SHP77 treated with DMSO at 0.1 percent for 48 hours (cell line): Measurements from ENCODE around the gene RNF145.
A peak's percentile ranks its signal among the peaks of the same experiment; 100 is the strongest.
"Not testable (repeated sequence)": the region's sequence is repeated elsewhere in the genome, so short reads cannot be mapped to it uniquely, and the experiment has no call there.

Source experiments
- DNase-seq: peaks from one replicate; lab custom pipeline; 2025; lab: John Stamatoyannopoulos, UW

Gene RNF145

DNA sequence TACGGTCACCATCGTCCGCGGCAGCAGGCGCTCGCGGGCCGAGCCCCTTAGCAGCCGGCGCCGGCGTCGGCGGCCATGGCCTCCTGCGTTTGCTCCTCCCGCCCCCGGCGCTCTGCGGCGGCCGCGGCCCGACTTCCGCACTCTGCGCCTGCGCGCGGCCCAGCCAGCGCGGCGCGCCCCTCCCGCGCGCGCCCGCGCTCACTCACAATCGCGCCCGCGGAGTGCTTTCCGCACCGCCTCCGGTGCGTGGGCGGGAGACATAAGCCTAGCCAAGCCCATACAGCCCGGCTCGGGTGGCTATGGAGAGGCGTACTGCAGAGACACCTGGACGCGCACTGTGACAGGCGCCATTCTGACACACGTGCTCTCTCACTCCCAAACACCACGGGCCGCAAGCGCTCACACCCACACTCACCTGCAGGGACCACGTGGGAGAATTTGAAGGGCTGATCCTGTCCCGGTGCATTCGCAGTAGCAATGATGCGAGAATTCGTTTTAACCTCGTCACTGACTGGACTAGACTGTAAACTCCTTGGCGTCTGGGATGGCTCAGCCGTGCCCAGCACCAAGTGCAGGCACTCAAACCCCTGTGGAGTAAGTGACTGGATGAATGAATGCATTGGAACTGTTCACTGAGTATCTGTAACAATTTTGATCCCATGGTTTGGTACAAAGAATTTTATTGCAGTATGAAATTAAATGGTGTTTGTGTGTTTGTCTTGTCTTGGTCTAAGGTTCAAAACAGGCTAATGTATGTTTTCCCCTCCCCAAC is at the start of gene RNF145:
Gene RNF145, minus strand, starts transcription at position 116 of the 772 bp plus-strand sequence. CDS start 5,936 bp downstream, outside the sequence.
- peak; percentile 71 for DNase-seq

- DNase-seq: no peak
Measured at GRCh38 chr5:159258361-159258760, 49.0 kb upstream of the RNF145 start.

- no peak for DNase-seq
Measured at GRCh38 chr5:159257629-159258283, 48.4 kb upstream of the RNF145 start.

- no peak for DNase-seq
Measured at GRCh38 chr5:159257007-159257406, 47.7 kb upstream of the RNF145 start.

- DNase-seq: no peak
Measured at GRCh38 chr5:159252195-159252594, 42.8 kb upstream of the RNF145 start.

GRCh38 chr5:159249158-159249557 is 39.8 kb upstream of the RNF145 start:
- no peak for DNase-seq

DNA sequence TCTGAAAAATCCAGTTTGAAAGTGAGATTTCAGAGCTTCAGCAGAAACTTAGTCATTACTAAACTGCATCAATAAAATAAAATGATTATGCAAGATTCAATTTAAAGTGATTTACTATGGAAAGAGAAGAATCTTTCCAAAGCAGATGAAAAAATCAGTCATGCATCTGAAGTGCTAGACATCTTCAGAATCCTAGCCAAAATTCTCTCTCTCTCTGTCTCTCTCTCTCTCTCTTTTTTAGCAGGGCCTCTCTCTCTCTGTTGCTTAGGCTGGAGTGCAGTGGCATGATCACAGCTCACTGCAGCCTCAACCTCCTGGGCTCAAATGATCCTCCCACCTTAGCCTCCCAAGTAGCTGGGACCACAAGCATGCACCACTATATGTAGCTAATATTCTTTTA is 35.5 kb upstream of the RNF145 start:
- DNase-seq: no peak

DNA sequence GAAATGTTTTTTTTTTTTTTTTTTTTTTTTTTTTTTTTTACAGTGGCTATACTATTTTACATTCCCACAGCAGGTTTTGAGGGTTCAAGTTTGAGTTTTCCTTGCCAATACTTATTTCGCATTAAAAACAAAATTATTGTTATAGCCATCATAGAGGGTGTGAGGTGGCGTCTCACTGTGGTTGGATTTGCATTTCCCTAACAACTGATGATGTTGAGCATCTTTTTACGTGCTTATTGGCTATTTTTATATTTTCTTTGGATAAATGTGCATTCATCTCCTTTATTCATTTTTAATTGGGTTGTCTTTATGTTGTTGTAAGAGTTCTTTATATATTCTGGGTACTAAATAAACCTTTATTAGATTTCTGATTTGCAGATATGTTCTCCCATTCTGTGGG is 34.8 kb upstream of the RNF145 start:
- DNase-seq: no peak

GRCh38 chr5:159243385-159243784 is 34.0 kb upstream of the RNF145 start:
- no peak for DNase-seq

DNA sequence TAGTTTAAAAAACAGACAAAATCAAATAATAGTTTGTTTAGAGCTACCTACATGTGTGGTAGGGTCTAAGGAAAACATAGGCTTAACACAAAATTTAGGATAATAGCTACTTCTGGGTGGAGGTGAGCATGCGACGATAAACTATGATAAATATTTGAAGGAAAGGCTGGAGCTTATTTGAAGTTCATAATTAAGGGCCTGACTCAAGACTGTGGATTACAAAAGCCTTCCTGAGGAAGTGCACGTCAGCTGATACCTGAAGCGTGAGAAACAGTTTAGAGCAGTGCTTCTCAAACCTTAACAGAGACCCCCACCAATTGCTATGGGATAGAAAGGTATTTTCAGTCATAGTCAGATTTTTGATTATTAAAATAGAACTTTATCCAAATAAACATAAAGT is 33.3 kb upstream of the RNF145 start:
- DNase-seq: no peak

DNA sequence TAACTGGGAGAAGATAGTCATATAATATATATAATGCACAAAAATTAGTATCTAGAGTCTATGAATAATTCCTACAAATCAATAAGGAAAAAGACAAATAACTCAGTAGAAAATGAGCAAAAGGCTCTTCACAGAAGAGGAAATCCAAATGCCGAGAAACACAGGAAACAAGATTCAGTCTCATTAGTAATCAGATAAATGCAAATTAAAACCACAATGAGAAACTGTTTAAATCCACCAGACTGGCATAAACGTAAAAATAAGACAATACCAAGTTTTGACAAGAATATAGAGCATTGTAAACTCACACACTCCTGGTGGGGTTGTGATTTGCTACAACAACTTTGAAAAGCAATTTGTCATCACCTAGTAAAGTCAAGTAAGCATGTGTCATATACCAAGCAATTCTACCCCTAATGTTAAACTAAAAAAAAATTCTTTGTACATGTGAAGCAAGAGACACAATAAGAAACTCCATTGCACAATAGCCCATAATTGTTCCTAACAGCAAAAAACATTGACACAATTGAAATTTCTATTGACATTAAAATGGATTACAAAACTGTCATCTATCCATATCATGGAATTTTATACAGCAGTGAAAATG is 32.7 kb upstream of the RNF145 start:
- DNase-seq: no peak

- DNase-seq: no peak
Measured at GRCh38 chr5:159240301-159240870, 31.0 kb upstream of the RNF145 start.

DNA sequence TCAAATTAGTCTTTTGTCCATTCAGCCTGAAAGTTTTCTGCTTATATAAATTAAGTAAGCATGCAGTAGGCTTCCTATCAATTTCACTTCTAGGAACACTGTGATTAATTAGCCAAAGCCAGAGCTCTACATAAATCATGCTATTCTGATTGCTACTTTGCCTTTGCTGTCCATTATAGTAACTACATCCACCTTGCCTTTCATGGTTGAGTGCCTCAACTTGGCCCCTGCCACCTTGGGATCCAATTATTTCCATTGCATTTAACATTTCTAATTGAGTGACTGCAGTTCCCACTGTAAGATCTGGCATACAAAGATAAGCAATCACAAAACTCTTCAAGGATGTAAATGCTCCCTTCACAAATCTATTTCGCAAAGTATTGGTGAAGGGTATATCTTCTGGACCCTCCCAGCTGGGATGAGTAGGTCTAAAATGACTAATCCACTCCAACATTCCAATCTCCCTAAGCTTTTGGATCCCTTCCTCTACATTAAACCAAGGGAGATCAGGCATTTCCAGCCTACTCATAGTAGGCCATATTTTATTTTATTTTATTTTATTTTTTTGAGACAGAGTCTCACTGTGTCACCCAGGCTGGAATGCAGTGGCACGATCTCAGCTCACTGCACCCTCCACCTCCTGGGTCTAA is 26.6 kb upstream of the RNF145 start:
- not testable (repeated sequence) for DNase-seq

- no peak for DNase-seq
Measured at GRCh38 chr5:159231167-159231566, 21.8 kb upstream of the RNF145 start.

DNA sequence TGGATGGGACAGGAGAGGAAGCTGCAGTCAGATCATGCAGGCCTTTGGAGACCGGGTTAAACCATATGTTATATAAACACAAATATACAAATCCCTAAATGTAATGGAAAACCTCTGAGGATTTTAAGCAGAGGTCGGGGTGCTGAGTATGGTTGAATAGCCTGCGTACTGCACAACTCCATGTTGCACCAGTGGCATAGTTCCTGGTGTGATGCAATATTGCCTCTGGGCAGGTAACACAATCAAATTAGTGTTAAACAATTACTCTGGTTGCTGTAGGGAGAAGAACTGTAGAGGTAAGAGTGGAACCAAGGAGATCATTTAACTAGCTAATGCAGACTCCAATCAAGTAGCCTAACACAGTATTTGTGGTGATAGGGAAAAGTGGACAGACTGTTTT is 21.3 kb upstream of the RNF145 start:
- no peak for DNase-seq

GRCh38 chr5:159228097-159228496 is 18.7 kb upstream of the RNF145 start:
- DNase-seq: peak; percentile 46

DNA sequence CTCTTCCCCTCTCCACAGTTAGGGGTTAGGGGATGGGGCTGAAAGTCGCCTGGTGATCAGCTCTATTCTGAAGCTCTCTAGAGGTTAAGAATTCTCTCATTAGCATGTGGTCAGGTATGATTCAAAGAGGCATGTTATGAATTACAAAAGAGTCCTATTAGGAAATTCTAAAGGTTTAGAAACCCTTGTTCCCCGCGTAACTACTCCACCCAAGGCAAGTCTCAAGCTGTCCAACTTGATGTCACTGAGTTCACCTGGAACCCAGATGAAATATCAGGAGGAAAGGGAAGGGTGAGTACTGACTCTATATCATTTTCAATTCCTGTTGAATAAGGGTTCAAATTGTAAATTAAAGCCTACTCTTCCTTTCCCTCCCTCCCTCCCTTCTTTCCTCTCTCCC is 18.1 kb upstream of the RNF145 start:
- DNase-seq: no peak

DNA sequence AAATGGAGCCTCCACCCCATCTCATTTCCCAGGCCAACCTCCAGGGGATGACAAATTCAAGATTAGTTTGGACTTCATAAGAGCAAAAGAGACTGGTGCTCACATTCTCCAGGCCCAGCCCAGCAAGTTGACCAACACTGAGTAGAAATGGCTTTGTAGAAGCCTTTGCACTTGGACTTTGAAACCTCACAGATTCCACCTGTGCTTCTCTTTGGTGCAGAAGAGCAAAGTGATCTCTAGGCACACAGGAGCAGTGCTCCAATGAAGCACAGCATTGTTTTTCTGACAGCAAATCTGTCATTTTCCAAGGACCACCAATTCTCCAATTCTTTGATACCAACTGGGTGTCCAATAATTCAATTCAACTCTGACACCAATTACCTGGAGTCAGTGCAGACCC is 17.1 kb upstream of the RNF145 start:
- no peak for DNase-seq

DNA sequence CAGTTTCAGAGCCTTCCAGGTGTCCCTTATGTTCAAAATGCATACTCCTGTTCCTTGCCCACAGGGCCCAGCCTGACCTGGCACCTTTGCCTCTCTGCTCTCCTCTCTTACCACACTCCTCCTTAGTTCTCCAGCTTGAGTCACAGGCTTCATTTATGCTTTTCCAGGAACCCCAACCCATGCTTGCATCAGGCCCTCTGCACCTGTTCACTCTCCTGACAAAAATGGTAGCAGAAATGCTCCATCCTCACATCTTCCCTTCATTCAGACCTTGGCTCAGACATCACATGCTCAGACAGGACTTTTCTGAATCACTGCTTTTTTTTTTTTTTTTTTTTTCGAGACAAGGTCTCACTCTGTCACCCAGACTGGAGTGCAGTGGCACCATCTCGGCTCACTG is 15.1 kb upstream of the RNF145 start:
- DNase-seq: no peak

DNA sequence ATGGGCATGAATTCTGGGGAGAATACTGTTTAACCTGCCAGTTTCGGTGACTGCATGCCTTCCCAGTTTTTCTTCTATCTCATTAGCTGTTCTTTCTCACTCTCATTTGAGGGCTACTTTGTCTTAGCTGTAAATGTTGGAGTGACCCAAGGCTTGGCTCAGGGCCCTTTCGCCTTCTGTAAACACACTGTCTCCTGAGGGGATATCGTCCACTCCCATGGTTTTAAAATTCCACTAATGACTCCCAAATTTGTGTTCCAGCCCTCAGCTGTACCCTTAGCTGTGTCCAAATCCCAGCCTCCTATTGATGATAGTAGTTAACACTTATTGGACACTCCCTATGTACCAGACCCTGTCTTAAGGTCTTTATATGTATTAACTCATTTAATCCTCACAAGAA is 14.1 kb upstream of the RNF145 start:
- DNase-seq: no peak

GRCh38 chr5:159220206-159220605 is 10.9 kb upstream of the RNF145 start:
- DNase-seq: no peak

- no peak for DNase-seq
Measured at GRCh38 chr5:159218595-159219023, 9.3 kb upstream of the RNF145 start.
